Large intestine (tissue), 3 donors: ENCODE data around the gene DNAH11. TPM values are rescaled to one million over a fixed set of nuclear protein-coding genes. Genes with fewer than 3 reads are reported as not detected.
"Not testable (repeated sequence)": the region's sequence is repeated elsewhere in the genome, so short reads cannot be mapped to it uniquely, and the experiment has no call there.

ENCODE experiments used
- DNase-seq, 2 donors: peaks; one replicate each; pipeline versions ENCODE4 v3.0.0 to v3.0.0-alpha.2; 2013
- H3K27ac ChIP-seq: one replicate; pipeline ENCODE4 v1.5.1; 2013; ENCODE audit warnings: low read length
- H3K27me3 ChIP-seq: 2 replicates; pipeline ENCODE4 v1.6.1; 2013; ENCODE audit warnings: low read length; ENCODE audit not compliant: control insufficient read depth, insufficient read depth
- H3K36me3 ChIP-seq: 2 replicates; pipeline ENCODE4 v1.6.1; 2013; ENCODE audit warnings: low read length; ENCODE audit not compliant: control insufficient read depth, insufficient read depth
- H3K4me1 ChIP-seq: one replicate; pipeline ENCODE4 v1.6.1; 2013; ENCODE audit warnings: low read length; ENCODE audit not compliant: control insufficient read depth, insufficient read depth
- H3K4me3 ChIP-seq: one replicate; pipeline ENCODE4 v1.5.1; 2013; ENCODE audit warnings: low read length
- H3K9me3 ChIP-seq: one replicate; pipeline ENCODE4 v1.6.1; 2013; ENCODE audit warnings: mild to moderate bottlenecking, low read depth, low read length, moderate library complexity; ENCODE audit not compliant: control insufficient read depth
- WGBS: methylation state at CpG from one replicate; pipeline ENCODE4 v1.1.5; 2013; ENCODE audit warnings: low lambda C conversion rate; ENCODE audit not compliant: insufficient coverage; 5-methylcytosine and 5-hydroxymethylcytosine counted together
- polyA plus RNA-seq: library from polyadenylated mRNA; unstranded; fragments of 120-200 nt; gene quantifications from one replicate; pipeline ENCODE4 v1.2.1, GENCODE V29; 2013

Gene DNAH11
- polyA plus RNA-seq, 1 donor, result 0.40 TPM

DNA sequence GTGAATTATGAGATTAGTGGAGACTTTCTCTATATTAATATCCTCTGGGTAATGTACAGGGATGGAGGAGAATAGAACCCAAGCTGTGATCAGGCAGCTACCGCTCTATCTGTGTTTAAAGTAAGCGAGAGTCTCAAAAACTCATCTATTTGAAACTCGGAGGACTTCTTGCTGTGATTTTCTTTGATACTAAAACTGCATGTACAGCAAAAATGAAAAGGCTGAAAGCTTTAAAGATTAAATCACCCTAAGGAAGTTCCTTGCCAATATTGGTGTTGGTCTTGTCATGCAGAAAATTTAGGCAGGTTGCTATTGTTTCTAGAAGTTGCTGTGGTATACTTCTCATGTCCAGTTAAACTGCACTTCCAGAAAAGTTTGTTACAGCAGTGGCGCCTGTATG, 110.8 kb downstream of the DNAH11 start:
- H3K36me3 ChIP-seq, result no peaks in the 10 kb centered on the region
- DNase-seq, result no peak
- H3K27me3 ChIP-seq, result no peaks in the 10 kb centered on the region
- no peaks in the 10 kb centered on the region for H3K4me1 ChIP-seq
- WGBS, result 80% methylated on average over 2 of the region's 4 CpGs
- H3K4me3 ChIP-seq, result no peak overlapping the region
- no peaks in the 10 kb centered on the region for H3K9me3 ChIP-seq
- no peak overlapping the region for H3K27ac ChIP-seq

DNA sequence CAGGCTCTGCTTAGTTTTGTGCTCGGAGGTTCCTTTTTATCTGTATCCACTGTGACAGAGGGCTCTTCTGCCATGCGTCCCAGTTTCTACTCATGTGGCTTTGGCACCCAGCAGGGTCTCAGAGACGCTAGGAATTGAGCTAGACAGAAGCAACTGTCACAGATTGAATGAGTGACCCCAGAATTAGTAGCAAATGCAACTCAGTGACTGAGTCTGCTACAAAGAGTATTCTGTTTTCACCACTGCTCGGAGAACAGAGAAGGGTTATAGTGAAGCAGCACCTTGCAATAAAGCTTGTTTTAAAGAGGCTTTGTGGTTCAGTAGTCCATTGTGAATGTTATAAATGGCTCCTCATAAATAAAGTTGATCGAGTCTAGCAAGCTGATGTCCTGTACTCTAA, 113.2 kb downstream of the DNAH11 start:
- H3K9me3 ChIP-seq, result peaks cover 2% of the 10 kb centered on the region
- DNase-seq, result no peak
- no CpG with 5 or more reads among the region's 5 CpGs for WGBS
- H3K27ac ChIP-seq, result no peak overlapping the region
- H3K36me3 ChIP-seq, result no peaks in the 10 kb centered on the region
- no peak overlapping the region for H3K4me3 ChIP-seq
- H3K4me1 ChIP-seq, result no peaks in the 10 kb centered on the region
- H3K27me3 ChIP-seq, result no peaks in the 10 kb centered on the region

DNA sequence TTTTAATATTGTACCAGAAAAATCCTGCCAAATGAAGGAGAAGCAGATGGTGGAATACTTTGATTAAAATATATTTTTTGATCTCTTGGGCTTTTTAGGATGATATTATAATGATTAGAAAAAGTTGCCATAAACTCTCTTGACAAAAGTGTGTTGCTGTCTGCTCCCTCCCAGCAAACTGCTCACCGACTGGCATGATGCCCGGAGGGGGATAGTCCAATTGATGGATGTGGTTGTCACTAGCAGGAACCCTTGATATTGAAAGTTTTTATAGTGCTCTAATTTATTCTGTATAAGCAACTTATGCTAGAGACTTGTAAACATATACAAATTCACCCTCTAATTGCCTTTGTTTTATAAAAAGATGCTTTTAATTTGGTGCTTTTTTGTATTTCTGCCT, 114.0 kb downstream of the DNAH11 start:
- H3K4me3 ChIP-seq, result no peak overlapping the region
- no peaks in the 10 kb centered on the region for H3K4me1 ChIP-seq
- H3K36me3 ChIP-seq, result no peaks in the 10 kb centered on the region
- no CpG with 5 or more reads among the region's 2 CpGs for WGBS
- DNase-seq, result no peak
- no peak overlapping the region for H3K27ac ChIP-seq
- no peaks in the 10 kb centered on the region for H3K27me3 ChIP-seq
- peaks cover 4% of the 10 kb centered on the region for H3K9me3 ChIP-seq

DNA sequence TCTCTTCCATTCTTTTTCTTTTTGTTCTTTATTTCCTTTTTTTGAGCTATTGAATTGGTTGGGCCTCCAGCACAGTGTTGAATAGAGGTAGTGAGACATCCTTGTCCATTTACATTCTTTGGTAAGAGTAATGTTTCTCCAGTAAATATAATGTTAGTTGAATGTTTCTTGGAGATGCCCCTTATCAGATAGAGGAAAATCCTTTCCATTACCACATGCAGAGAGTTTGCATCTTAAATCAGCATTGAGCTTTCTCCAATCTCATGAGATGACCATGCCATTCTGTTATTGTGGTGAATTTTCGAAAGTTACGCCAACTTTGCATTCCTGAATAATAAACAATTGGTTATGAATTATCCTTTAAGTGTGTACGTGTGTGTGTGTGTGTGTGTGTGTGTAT, 127.7 kb downstream of the DNAH11 start:
- Histone ChIP-seq H3K27me3 (no peaks in the 10 kb centered on the region), H3K36me3 (no peaks in the 10 kb centered on the region), H3K27ac (no peak overlapping the region), H3K4me3 (no peak overlapping the region), H3K4me1 (no peaks in the 10 kb centered on the region), H3K9me3 (no peaks in the 10 kb centered on the region)
- no CpG with 5 or more reads among the region's 3 CpGs for WGBS
- DNase-seq, result no peak

DNA sequence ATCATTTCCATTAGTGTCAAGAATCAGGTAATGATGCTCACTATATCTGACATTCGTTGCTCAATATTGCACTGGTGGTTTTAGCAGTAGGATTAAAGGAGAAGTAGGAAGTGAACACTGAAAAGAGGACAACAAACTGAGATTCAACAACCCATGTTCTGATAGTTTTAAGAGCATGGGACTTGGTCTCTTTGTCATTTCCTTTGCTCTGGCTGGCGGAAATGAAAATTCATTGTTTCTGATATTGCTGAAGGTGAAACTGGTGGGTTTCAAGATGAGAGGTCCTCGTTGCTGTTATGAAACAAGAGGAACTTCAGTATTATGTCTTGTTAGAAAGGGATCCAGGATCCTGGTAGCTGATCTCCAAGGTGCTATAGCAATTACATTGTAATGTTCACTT, 129.0 kb downstream of the DNAH11 start:
- no CpG with 5 or more reads among the region's 3 CpGs for WGBS
- Histone ChIP-seq H3K27me3 (no peaks in the 10 kb centered on the region), H3K27ac (no peak overlapping the region), H3K4me3 (no peak overlapping the region), H3K36me3 (no peaks in the 10 kb centered on the region), H3K4me1 (no peaks in the 10 kb centered on the region), H3K9me3 (no peaks in the 10 kb centered on the region)
- DNase-seq, result no peak

DNA sequence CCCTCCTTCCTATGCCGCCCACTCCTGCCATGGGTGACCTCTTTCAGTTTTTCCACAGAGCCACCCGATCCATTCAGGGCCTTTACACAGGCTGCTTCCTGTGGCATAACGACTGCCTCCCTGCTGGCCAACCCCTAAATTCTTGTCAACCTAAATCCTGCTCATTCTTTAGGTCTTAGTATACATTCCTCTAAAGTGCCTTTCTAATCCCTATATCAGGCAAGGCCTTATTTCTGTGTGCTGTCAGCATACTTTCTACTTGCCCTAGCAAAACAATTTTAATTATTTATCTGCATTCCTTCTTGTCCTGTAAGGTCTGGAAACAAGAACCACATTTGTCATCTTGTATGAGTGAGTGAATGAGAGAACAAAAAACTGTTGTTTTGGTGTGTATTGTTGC, 132.4 kb downstream of the DNAH11 start:
- no peak overlapping the region for H3K27ac ChIP-seq
- no peak overlapping the region for H3K4me3 ChIP-seq
- WGBS, result 50% methylated on average over 1 of the region's 3 CpGs
- H3K27me3 ChIP-seq, result no peaks in the 10 kb centered on the region
- no peak for DNase-seq
- no peaks in the 10 kb centered on the region for H3K36me3 ChIP-seq
- no peaks in the 10 kb centered on the region for H3K9me3 ChIP-seq
- H3K4me1 ChIP-seq, result no peaks in the 10 kb centered on the region

DNA sequence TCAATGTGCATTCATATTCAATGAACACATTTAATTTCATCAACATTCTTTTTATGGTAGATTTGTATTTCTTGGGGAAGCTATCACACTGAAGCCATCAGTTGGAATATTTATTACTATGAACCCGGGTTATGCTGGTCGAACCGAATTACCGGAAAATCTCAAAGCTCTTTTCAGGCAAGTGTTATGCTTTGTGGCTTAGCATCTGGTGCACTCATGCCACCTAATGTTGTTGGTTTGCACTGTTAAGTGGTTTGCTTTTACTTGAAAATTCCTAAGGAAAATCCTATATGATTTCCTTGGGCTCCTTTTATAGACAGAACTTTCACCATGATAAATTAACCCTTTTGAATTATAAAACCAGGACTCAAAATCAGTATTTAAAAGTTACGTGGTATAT, 147.9 kb downstream of the DNAH11 start:
- no peak overlapping the region for H3K27ac ChIP-seq
- H3K4me3 ChIP-seq, result no peak overlapping the region
- no peaks in the 10 kb centered on the region for H3K27me3 ChIP-seq
- no peaks in the 10 kb centered on the region for H3K9me3 ChIP-seq
- 100% methylated on average over 1 of the region's 5 CpGs for WGBS
- DNase-seq, result no peak
- no peaks in the 10 kb centered on the region for H3K4me1 ChIP-seq
- no peaks in the 10 kb centered on the region for H3K36me3 ChIP-seq

DNA sequence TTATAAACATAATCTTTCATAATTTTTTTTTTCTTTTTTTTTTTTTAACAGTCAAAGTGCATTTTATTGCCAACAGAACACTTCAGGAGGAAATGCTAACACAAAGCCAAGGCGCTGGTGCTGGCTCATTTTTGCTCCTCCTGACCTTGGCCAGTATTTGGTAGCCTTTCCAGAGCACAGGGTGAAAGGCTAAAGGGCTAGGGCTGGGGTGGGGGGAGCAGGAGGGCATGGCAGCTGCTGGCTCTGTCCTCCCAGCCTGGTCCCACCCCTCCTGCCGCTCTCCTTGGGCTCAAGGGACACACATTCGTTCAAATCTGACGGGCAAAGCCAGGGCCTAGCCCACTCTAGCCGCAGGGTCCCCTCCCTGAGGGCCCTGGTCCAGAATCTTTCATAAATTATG, 148.3 kb downstream of the DNAH11 start:
- H3K27ac ChIP-seq, H3K36me3 ChIP-seq, H3K4me1 ChIP-seq, H3K9me3 ChIP-seq, H3K27me3 ChIP-seq, H3K4me3 ChIP-seq, DNase-seq: not testable (repeated sequence)
- WGBS, result no CpG with 5 or more reads among the region's 5 CpGs

DNA sequence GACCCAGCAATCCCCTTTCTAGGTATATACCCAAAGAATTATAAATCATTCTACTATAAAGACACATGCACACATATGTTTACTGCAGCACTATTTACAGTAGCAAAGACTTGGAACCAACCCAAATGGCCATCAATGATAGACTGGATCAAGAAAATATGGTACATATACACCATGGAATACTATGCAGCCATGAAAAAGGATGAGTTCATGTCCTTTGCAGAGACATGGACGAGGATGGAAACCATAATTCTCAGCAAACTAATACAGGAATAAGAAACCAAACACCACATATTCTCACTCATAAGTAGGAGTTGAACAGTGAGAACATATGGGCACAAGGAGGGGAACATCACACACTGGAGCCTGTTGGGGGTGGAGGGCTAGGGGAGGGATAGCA, 157.7 kb downstream of the DNAH11 start:
- H3K9me3 ChIP-seq, H3K27ac ChIP-seq, DNase-seq, H3K36me3 ChIP-seq, H3K4me1 ChIP-seq, H3K4me3 ChIP-seq, H3K27me3 ChIP-seq: not testable (repeated sequence)
- no CpG with 5 or more reads among the region's 1 CpG for WGBS

DNA sequence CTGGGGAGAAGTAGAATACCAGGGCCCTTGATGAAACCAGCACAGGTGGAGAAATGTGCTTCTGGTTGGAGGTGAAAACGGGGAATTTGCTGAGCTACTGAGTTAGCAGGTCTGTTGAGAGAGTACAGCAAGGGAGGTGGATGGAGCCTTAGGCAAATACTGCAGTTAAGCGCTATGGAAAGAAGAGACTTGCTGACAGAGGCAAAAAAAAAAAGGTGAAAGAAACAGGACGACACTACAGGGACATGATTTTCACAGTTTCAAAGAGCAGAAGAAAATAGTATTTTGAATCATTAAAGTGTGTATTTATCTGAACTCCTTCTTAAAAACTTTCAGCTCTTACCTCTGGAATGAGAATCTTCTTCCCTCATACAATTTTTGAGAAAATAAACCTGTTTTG, 159.5 kb downstream of the DNAH11 start:
- 89% methylated on average over 2 of the region's 3 CpGs for WGBS
- H3K27me3 ChIP-seq, result no peaks in the 10 kb centered on the region
- DNase-seq, result no peak
- H3K4me3 ChIP-seq, result no peak overlapping the region
- H3K4me1 ChIP-seq, result no peaks in the 10 kb centered on the region
- H3K36me3 ChIP-seq, result no peaks in the 10 kb centered on the region
- no peak overlapping the region for H3K27ac ChIP-seq
- no peaks in the 10 kb centered on the region for H3K9me3 ChIP-seq

DNA sequence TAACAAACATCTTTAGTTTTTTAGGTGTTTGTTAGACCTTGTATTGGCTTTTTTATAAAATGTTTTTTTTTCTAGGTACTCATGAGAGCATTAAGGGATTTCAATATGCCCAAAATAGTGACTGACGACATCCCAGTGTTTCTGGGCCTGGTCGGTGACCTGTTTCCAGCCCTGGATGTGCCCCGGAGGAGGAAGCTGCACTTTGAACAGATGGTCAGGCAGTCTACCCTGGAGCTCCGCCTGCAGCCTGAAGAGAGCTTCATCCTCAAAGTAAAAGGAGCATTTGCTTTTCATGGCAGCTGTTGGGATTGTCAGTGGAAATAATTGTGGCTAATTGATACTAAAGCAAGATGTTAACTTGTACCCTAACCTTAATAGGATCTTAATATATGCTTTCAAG, 161.5 kb downstream of the DNAH11 start:
- Histone ChIP-seq H3K4me1 (no peaks in the 10 kb centered on the region), H3K27me3 (no peaks in the 10 kb centered on the region), H3K9me3 (no peaks in the 10 kb centered on the region), H3K4me3 (no peak overlapping the region), H3K27ac (no peak overlapping the region), H3K36me3 (no peaks in the 10 kb centered on the region)
- WGBS, result no CpG with 5 or more reads among the region's 4 CpGs
- DNase-seq, result no peak
